Brain microvascular endothelial cell (primary cell): ENCODE measurements around the gene ZSCAN30.

Experiments used
- DNase-seq: peaks from one replicate; pipeline ENCODE4 v3.0.0-alpha.2; 2020
- H3K27ac ChIP-seq: fragments of 250-450 bp; sonication (Bioruptor Pico); 2 replicates; pipeline ENCODE4 v1.5.1; 2020; ENCODE audit warnings: mild to moderate bottlenecking, moderate library complexity
- H3K27me3 ChIP-seq: fragments of 250-450 bp; sonication (Bioruptor Pico); replicated peaks from 2 replicates; pipeline ENCODE4 v1.5.1; 2020; ENCODE audit warnings: mild to moderate bottlenecking
- H3K36me3 ChIP-seq: fragments of 250-450 bp; sonication (Bioruptor Pico); replicated peaks from 2 replicates; pipeline ENCODE4 v1.5.1; 2020; ENCODE audit warnings: mild to moderate bottlenecking
- H3K4me3 ChIP-seq: 2 replicates; pipeline ENCODE4 v1.5.1; 2011; ENCODE audit warnings: low read depth, mild to moderate bottlenecking, control low read depth, low read length, moderate library complexity
- CTCF ChIP-seq: IDR thresholded peaks from 2 replicates; pipeline ENCODE4 v1.5.1; 2011; ENCODE audit warnings: low read depth, mild to moderate bottlenecking, moderate library complexity, low read length, control low read depth, inconsistent platforms; ENCODE audit errors: missing control alignments
- in situ Hi-C: cut with HindIII; loops from 2 replicates; pipeline ENCODE4 v1.10.0; 2017; ENCODE audit warnings: low sequenced_read_pairs, low pct_ligation_motif_present

Gene ZSCAN30

DNA sequence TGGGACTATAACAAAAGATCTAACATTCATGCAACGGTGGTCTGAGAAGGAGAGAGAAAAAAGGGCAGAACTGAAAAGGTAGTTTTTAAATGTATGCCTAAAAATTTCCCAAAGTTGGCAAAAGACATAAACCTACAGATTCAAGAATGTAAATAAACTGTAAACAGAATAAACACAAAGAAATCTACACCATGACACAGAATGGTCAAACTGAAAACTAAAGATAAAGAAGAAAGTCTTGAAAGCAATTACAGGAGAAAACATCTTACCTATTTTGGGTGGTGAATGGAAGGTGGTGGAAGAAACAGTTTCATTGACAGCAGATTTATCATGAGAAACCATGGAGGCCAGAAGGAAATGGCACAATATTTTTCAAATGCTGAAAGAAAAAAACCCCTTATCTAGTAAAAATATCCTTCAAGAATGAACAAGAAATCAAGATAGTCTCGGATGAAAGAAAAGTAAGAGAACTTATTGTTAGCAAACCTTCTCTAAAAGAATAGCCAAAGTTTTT lies 84.8 kb downstream of the ZSCAN30 start:
- in situ Hi-C loops: no loop called here
- H3K36me3 ChIP-seq: no peaks in the 10 kb centered on the region
- no peak overlapping the region for H3K27ac ChIP-seq
- TF ChIP-seq CTCF: no peak
- DNase-seq: no peak
- H3K4me3 ChIP-seq: no peak overlapping the region
- H3K27me3 ChIP-seq: no peaks in the 10 kb centered on the region

GRCh38 chr18:35203067-35203466 lies 87.0 kb downstream of the ZSCAN30 start:
- no peak overlapping the region for H3K4me3 ChIP-seq
- no peak for DNase-seq
- in situ Hi-C loops: no loop called here
- no peak for TF ChIP-seq CTCF
- no peaks in the 10 kb centered on the region for H3K27me3 ChIP-seq
- no peak overlapping the region for H3K27ac ChIP-seq
- no peaks in the 10 kb centered on the region for H3K36me3 ChIP-seq

- Histone ChIP-seq H3K27me3 (no peaks in the 10 kb centered on the region), H3K27ac (no peak overlapping the region), H3K4me3 (no peak overlapping the region), H3K36me3 (no peaks in the 10 kb centered on the region)
- in situ Hi-C loops: no loop called here
- TF ChIP-seq CTCF: no peak
- no peak for DNase-seq
Observed at GRCh38 chr18:35201256-35201931, 88.6 kb downstream of the ZSCAN30 start.
